Measurements from ENCODE around the gene ZYG11B.
A peak's percentile ranks its signal among the peaks of the same experiment; 100 is the strongest.
"Not testable (repeated sequence)": the region's sequence is repeated elsewhere in the genome, so short reads cannot be mapped to it uniquely, and the experiment has no call there.

ZYG11B gene

GRCh38 chr1:52726265-52727113 lies at the start of gene ZYG11B:
TSS of gene ZYG11B (plus strand) at chr1:52726453. CDS start at chr1:52726654, 201 bp downstream.
- peak; percentile 83 to 89 for DNase-seq (ENCODE audit: low read depth in 2 of 2)

GRCh38 chr1:52677076-52677806 lies 49.0 kb upstream of the ZYG11B start:
- DNase-seq (ENCODE audit: low read depth in 2 of 2) = no peak

DNA sequence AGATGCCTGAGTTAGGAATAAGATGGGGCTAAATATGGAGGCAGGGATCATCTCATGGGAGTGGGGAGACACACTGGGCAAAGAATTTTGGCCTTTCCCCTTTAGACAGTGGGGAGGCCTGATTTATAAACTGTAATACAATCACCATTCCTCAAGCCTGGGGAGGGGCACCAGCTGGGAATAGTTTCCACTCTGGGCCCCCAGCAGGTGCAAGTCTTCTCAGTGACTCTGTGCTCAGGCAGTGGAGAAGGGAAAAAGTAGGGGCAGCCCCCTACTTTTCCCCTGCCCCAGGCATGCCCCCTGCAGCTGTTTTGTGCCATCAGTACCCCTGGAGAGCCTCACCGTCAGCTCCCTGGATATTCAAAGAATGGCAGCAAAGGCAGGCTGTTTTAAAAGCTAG lies 47.2 kb upstream of the ZYG11B start:
- no peak for DNase-seq (ENCODE audit: low read depth in 2 of 2)

DNA sequence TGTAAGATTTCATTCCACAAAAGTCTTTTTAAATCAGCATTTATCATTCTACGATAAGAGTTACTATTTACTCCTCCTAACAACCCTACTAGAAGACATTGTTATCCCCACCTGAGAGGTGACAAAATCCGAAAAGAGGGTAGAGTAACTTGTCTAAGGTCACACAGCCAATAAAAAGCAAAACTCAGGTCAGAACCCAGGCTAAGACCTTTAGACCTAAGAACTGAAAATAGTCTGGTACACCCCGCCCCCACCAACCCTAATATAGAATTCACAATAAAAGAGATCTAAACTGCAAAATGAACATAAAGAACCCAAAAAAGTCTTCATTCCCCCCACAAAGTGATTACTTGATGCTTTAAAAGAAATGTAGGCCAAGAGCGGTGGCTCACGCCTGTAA lies 46.8 kb upstream of the ZYG11B start:
- DNase-seq (ENCODE audit: low read depth in 2 of 2) = no peak

- no peak for DNase-seq (ENCODE audit: low read depth in 2 of 2)
Observed at GRCh38 chr1:52680353-52680752, 45.9 kb upstream of the ZYG11B start.

- DNase-seq (ENCODE audit: low read depth in 2 of 2) = no peak
Observed at GRCh38 chr1:52681136-52681535, 45.1 kb upstream of the ZYG11B start.

DNA sequence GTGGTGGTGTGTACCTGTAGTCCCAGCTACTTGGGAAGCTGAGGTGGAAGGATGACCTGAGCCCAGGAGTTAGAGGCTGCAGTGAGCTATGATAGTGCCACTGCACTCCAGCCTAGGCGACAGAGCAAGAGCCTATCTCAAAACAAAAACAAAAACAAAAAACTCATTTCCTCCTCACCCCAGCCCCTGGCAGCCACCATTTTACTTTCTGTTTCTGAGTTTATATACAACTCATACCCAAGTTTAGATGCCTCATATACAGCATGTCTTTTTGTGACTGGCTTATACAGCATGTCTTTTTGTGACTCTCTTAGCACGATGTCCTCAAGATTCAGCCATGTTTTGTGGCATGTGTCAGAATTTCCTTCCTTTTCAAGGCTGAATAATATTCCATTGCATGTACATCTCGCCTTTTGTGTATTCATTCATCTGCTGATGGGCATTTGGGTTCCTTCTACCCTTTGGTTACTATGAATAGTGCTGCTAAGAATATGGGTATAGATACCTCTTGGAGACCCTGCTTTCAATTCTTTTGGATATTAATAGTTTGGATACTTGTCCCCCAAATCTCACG lies 42.8 kb upstream of the ZYG11B start:
- DNase-seq (ENCODE audit: low read depth in 2 of 2) = no peak

GRCh38 chr1:52684545-52684944 lies 41.7 kb upstream of the ZYG11B start:
- no peak for DNase-seq (ENCODE audit: low read depth in 2 of 2)

- DNase-seq (ENCODE audit: low read depth in 2 of 2) = peak; percentile 57 to 64
Observed at GRCh38 chr1:52686261-52686751, 39.9 kb upstream of the ZYG11B start.

DNA sequence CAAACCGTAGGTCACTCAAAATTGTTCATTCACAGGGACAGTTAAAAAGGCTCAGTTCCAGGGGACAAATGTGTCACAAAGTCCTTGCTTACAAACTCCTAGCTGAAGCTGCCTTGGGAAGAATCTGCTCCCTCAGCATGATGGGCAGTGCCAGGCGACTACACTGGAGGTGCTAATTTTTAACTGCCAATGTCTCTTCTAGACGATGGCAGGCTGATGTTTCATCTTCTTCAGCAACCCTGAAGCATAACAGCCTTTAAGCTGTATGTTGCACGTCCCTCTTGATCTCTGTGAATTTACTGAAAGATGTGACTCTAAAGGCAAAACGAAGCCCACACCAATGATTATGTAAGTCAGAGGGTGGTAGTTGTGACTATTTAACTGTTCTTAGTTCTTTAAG lies 39.4 kb upstream of the ZYG11B start:
- DNase-seq (ENCODE audit: low read depth in 2 of 2) = no peak

- DNase-seq (ENCODE audit: low read depth in 2 of 2) = no peak
Observed at GRCh38 chr1:52691821-52692220, 34.4 kb upstream of the ZYG11B start.

DNA sequence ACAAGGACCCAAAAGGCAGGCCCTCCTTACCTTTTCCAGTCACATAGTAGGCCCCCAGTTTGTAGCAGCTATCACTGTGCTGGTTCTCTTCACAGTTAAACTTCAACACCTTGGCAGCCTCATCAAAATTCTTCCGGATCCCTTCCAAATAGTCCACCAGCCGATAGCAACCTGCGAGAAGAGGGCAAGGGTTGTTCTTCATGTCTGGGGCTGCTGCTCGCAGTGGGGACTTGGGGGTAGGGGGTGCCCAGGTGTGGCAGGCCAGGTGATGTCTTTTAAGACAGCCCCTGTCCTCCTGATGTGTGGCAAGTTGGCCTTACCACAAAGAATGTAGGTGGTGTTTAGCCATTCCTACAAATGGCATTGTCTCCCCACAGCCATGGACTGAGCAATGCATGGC lies 33.6 kb upstream of the ZYG11B start:
- no peak for DNase-seq (ENCODE audit: low read depth in 2 of 2)

DNA sequence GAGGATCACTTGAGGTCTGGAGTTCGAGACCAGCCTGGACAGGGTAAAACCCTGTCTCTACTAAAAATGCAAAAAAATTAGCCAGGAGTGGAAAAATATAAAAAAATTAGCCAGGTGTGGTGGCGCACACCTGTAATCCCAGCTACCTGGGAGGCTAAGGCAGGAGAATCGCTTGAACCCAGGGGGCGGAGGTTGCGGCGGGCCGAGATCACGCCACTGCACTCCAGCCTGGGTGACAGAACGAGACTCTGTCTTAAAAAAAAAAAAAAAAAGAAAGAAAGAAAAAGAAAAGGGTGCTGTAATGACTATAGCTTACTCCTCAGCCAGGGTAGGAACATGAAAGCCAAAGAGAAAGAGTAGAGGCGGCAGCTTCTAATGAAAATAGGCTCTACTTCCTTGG lies 32.9 kb upstream of the ZYG11B start:
- DNase-seq (ENCODE audit: low read depth in 2 of 2) = not testable (repeated sequence)

DNA sequence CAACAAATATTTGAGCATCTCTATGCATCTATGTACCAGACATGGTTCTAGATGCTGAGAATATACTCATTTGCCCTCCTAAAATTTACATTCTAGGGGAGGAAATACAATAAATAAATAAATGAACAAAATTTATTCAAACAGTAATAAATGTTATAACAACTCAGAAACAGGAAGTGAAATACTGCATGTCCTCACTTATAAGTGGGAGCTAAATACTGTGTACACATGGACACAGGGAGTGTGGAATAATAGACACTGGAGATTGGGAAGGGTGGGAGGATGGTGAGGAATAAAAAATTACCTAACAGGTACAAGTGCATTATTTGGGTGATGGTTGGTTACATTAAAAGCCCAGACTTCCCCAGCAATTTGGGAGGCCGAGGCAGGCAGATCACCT lies 32.4 kb upstream of the ZYG11B start:
- no peak for DNase-seq (ENCODE audit: low read depth in 2 of 2)

DNA sequence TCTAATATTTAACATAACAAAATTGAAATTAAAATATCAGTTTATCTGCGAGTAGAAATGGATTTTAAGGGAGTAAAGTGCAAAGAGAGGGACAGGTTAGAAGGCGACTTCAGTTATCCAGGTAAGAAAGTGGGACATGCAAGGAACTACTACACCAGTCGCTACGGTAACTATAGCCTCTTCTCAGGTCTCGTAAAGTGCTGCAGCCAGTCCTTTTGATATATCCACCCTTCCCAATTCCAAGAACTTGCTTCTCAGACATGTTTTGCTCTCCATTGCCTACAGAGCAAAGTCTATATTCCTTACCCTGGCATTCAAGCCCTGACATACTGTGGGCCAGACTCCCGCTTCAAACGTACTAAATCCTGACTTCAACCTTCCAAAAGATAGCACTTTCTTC lies 30.6 kb upstream of the ZYG11B start:
- DNase-seq (ENCODE audit: low read depth in 2 of 2) = no peak

- peak; percentile 48 to 72 for DNase-seq (ENCODE audit: low read depth in 2 of 2)
Observed at GRCh38 chr1:52697795-52698674, 28.2 kb upstream of the ZYG11B start, which contains the start of gene COA7. TSS of gene COA7 (minus strand) at chr1:52698347. CDS start at chr1:52698326, 21 bp downstream.

GRCh38 chr1:52702886-52703787 lies 23.1 kb upstream of the ZYG11B start:
- DNase-seq (ENCODE audit: low read depth in 2 of 2) = peak; percentile 64 to 65

- DNase-seq (ENCODE audit: low read depth in 2 of 2) = no peak
Observed at GRCh38 chr1:52706136-52706670, 20.1 kb upstream of the ZYG11B start.

DNA sequence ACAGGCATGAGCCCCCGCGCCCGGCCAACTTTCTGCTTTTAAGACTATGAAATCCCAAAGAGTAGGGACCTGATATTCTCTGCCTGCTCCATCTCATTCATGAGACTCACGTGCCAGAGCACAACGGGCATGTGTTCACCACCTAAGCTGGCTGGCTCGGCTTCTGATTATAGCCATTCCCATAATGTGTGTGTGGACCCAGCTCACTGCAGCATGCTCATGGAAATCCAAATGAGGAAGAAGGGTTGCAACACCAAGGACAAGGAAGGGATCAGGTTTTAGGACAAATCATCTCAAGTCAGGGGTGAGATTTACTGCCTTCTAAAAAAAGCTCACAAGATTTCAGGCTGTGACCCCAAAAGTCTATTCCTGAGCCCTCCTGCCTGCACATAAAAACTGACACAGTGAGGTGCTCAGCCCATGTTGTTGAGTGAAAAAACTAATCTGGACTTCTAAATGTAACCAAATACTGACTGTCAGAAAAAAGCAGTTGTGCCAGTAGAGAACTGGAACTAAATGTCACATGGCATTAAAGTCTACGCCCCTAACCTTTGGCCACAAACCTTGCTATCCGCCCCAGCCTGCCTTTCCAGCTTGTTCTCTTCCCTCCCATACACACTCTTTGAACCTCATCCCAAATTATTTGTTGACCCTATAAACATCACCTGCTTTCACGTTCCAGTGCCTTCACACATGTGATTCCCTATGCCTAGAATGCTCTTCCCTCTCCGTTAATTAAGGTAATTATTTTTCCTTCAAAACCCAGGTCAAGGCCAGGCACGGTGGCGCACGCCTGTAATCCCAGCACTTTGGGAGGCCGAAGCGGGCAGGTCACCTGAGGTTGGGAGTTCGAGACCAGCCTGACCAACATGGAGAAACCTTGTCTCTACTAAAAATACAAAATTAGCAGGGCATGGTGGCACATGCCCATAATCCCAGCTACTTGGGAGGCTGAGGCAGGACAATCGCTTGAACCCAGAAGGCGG lies 19.0 kb upstream of the ZYG11B start:
- DNase-seq (ENCODE audit: low read depth in 2 of 2) = no peak

All from activated CD4-positive, alpha-beta T cell treated with anti-CD3 and anti-CD28 coated beads for 24 hours (primary cell).